ENCODE measurements around the gene FIS1.

Gene FIS1

GRCh38 chr7:101216860-101217387, 28.0 kb downstream of the FIS1 start:
- Histone ChIP-seq H3K4me1 (peaks cover 35 to 60% (median 51%) of the 10 kb centered on the region in 10 experiments), H3K4me2 (peak overlapping the region; percentile 88 to 100 (median 95)), H3K27ac (peak overlapping the region; percentile 76 to 96 (median 84); a peak in 21 of 22 replicates), H3K36me3 (peaks cover 8 to 57% (median 45%) of the 10 kb centered on the region in 11 experiments), H3K4me3 (peak overlapping the region; percentile 73 to 90 (median 80)), H4K20me1 (peaks cover 4 to 33% (median 19%) of the 10 kb centered on the region in 11 experiments; a peak in 17 of 22 replicates), H3K27me3 (no peaks in the 10 kb centered on the region), H3K9me3 (replicated peaks in 1 of 11) (no peaks in the 10 kb centered on the region), H3K9ac (peak overlapping the region; percentile 77 to 91 (median 82))
- TF ChIP-seq Cebpa-rat (IDR thresholded peaks at IDR 0.05): no peak

GRCh38 chr7:101216001-101216859, 28.7 kb downstream of the FIS1 start:
- H3K27ac ChIP-seq: peak overlapping the region; percentile 76 to 96 (median 84); a peak in 20 of 22 replicates
- no peak for TF ChIP-seq Cebpa-rat (IDR thresholded peaks at IDR 0.05)
- H3K4me1 ChIP-seq: peaks cover 35 to 53% (median 46%) of the 10 kb centered on the region in 10 experiments

GRCh38 chr7:101212014-101212413, 32.9 kb downstream of the FIS1 start:
- H3K27me3 ChIP-seq: no peaks in the 10 kb centered on the region
- H3K9me3 ChIP-seq (replicated peaks in 1 of 11): no peaks in the 10 kb centered on the region
- H3K4me3 ChIP-seq: no peak overlapping the region
- H3K4me2 ChIP-seq: no peak overlapping the region
- peaks cover 0 to 54% (median 0%) of the 10 kb centered on the region in 11 experiments; a peak in 5 of 22 replicates for H4K20me1 ChIP-seq
- no peak overlapping the region for H3K27ac ChIP-seq
- H3K9ac ChIP-seq: no peak overlapping the region
- H3K4me1 ChIP-seq: peaks cover 13 to 24% (median 22%) of the 10 kb centered on the region in 10 experiments
- H3K36me3 ChIP-seq: peaks cover 30 to 90% (median 84%) of the 10 kb centered on the region in 11 experiments
- TF ChIP-seq Cebpa-rat (IDR thresholded peaks at IDR 0.05): no peak

More at GRCh38 chr7:101216001-101216859, 28.7 kb downstream of the FIS1 start:
- Histone ChIP-seq H4K20me1 (peaks cover 2 to 33% (median 12%) of the 10 kb centered on the region in 11 experiments; a peak in 15 of 22 replicates), H3K36me3 (peaks cover 10 to 57% (median 46%) of the 10 kb centered on the region in 11 experiments; a peak in 21 of 22 replicates), H3K27me3 (no peaks in the 10 kb centered on the region), H3K9me3 (replicated peaks in 1 of 11) (no peaks in the 10 kb centered on the region), H3K9ac (peak overlapping the region; percentile 77 to 91 (median 82)), H3K4me2 (peak overlapping the region; percentile 88 to 100 (median 95)), H3K4me3 (peak overlapping the region; percentile 73 to 90 (median 80))

GRCh38 chr7:101211501-101211900, 33.4 kb downstream of the FIS1 start:
- H4K20me1 ChIP-seq: peaks cover 0 to 57% (median 0%) of the 10 kb centered on the region in 11 experiments; a peak in 5 of 22 replicates
- no peak overlapping the region; a peak in 1 of 22 replicates for H3K9ac ChIP-seq
- no peaks in the 10 kb centered on the region for H3K27me3 ChIP-seq
- no peaks in the 10 kb centered on the region for H3K9me3 ChIP-seq (replicated peaks in 1 of 11)
- no peak for TF ChIP-seq Cebpa-rat (IDR thresholded peaks at IDR 0.05)
- H3K36me3 ChIP-seq: peaks cover 30 to 96% (median 87%) of the 10 kb centered on the region in 11 experiments
- no peak overlapping the region for H3K4me3 ChIP-seq
- peaks cover 8 to 24% (median 19%) of the 10 kb centered on the region in 10 experiments for H3K4me1 ChIP-seq
- no peak overlapping the region for H3K27ac ChIP-seq
- H3K4me2 ChIP-seq: no peak overlapping the region

- H4K20me1 ChIP-seq: peaks cover 0 to 64% (median 0%) of the 10 kb centered on the region in 11 experiments; a peak in 5 of 22 replicates
- H3K9me3 ChIP-seq (replicated peaks in 1 of 11): no peaks in the 10 kb centered on the region
- H3K4me3 ChIP-seq: no peak overlapping the region
- no peak overlapping the region for H3K27ac ChIP-seq
- H3K27me3 ChIP-seq: no peaks in the 10 kb centered on the region
- peaks cover 30 to 96% (median 87%) of the 10 kb centered on the region in 11 experiments for H3K36me3 ChIP-seq
- H3K9ac ChIP-seq: no peak overlapping the region; a peak in 1 of 22 replicates
- no peak overlapping the region for H3K4me2 ChIP-seq
- no peak for TF ChIP-seq Cebpa-rat (IDR thresholded peaks at IDR 0.05)
- peaks cover 0 to 20% (median 14%) of the 10 kb centered on the region in 10 experiments; a peak in 15 of 20 replicates for H3K4me1 ChIP-seq
Measured at GRCh38 chr7:101210143-101210542, 34.7 kb downstream of the FIS1 start.

- Histone ChIP-seq H3K4me1 (peaks cover 10 to 26% (median 21%) of the 10 kb centered on the region in 10 experiments), H3K9me3 (replicated peaks in 1 of 11) (no peaks in the 10 kb centered on the region), H3K27me3 (peaks cover 0 to 3% (median 0%) of the 10 kb centered on the region in 11 experiments; a peak in 4 of 22 replicates), H3K9ac (no peak overlapping the region), H3K36me3 (peaks cover 30 to 82% (median 73%) of the 10 kb centered on the region in 11 experiments), H3K27ac (no peak overlapping the region), H4K20me1 (peaks cover 0 to 64% (median 0%) of the 10 kb centered on the region in 11 experiments; a peak in 5 of 22 replicates), H3K4me2 (no peak overlapping the region), H3K4me3 (no peak overlapping the region)
- TF ChIP-seq Cebpa-rat (IDR thresholded peaks at IDR 0.05): no peak
Measured at GRCh38 chr7:101208794-101209193, 36.1 kb downstream of the FIS1 start.

GRCh38 chr7:101207459-101207858, 37.4 kb downstream of the FIS1 start:
- Histone ChIP-seq H3K4me1 (peaks cover 20 to 40% (median 33%) of the 10 kb centered on the region in 10 experiments), H3K9ac (no peak overlapping the region), H3K9me3 (replicated peaks in 1 of 11) (no peaks in the 10 kb centered on the region), H3K36me3 (peaks cover 30 to 71% (median 63%) of the 10 kb centered on the region in 11 experiments), H3K4me3 (no peak overlapping the region), H3K4me2 (no peak overlapping the region), H3K27ac (no peak overlapping the region), H3K27me3 (peaks cover 6 to 16% (median 12%) of the 10 kb centered on the region in 11 experiments), H4K20me1 (peaks cover 0 to 61% (median 0%) of the 10 kb centered on the region in 11 experiments; a peak in 5 of 22 replicates)
- no peak for TF ChIP-seq Cebpa-rat (IDR thresholded peaks at IDR 0.05)

- peaks cover 14 to 24% (median 20%) of the 10 kb centered on the region in 11 experiments for H3K27me3 ChIP-seq
- no peak overlapping the region for H3K4me3 ChIP-seq
- H3K9ac ChIP-seq: no peak overlapping the region
- no peaks in the 10 kb centered on the region for H3K9me3 ChIP-seq (replicated peaks in 1 of 11)
- H3K27ac ChIP-seq: no peak overlapping the region
- H4K20me1 ChIP-seq: peaks cover 0 to 53% (median 0%) of the 10 kb centered on the region in 11 experiments; a peak in 4 of 22 replicates
- TF ChIP-seq Cebpa-rat (IDR thresholded peaks at IDR 0.05): no peak
- H3K4me2 ChIP-seq: peak overlapping the region in 1 of 11 experiments; percentile 7; a peak in 1 of 22 replicates
- peaks cover 20 to 40% (median 33%) of the 10 kb centered on the region in 10 experiments for H3K4me1 ChIP-seq
- peaks cover 25 to 63% (median 55%) of the 10 kb centered on the region in 11 experiments for H3K36me3 ChIP-seq
Measured at GRCh38 chr7:101206665-101207042, 38.2 kb downstream of the FIS1 start.
